A549 treated with ZK216348 at 1 μM for 4 hours (cell line): ENCODE data around the gene SOX13. TPM values are rescaled to one million over a fixed set of nuclear protein-coding genes. Genes with fewer than 3 reads are reported as not detected.

Experiments used
- total RNA-seq: library from RNA; stranded (reverse); fragments of 200-300 nt; extraction: Qiagen RNA extraction; gene quantifications from 5 replicates; pipeline ENCODE4 v1.2.3, GENCODE V29; 2022; ENCODE audit warnings: low read depth

The SOX13 gene
- 11.4 to 24.2 TPM (median 19.0 TPM) in 5 replicates for total RNA-seq

DNA sequence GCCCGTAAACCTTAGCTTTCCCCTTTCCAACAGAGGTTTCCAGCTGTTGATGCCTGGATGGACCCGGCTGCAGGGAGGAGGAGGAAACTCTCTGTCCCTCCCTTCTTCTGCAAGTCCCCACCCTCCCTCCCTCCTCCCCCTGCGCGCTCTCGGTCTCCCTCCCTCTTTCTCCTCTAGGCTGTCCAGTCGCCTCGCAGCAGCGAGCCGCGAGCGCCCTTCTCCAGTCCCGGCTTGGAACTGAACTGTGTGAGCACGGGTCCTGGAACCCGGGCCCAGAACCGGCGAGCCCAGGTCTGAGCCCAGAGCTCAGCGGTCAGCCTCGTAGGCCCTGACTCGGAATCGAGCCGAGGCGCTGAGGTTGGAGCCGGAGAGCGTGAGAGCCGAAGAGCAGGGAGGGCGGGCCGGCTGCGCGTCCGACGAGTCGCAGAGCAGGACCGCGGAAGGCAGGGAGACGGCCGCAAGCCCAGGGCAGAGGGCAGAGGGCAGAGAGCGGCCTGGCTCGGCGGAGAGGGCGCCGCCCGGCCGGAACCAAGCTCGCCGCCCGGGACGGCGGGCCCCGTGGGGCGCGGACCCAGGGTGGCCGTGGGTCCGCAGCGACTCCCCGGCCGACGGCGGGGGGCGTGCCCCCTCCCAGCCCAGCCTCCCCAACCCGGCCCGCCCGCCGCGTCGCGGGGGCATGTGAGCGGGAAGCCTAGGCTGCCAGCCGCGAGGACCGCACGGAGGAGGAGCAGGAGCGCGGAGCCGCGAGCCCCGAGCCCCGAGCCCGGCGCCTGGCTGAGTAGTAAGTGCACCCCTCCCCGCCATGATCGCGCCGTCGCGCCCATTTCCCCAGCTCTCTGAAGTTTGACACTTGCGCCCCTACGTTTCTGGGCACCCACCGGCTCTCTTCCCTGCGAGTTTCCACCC lies at the start of gene SOX13:
Gene SOX13, plus strand, starts transcription at position 185 of the 906 bp plus-strand sequence. CDS start 39,801 bp downstream, outside the sequence.

DNA sequence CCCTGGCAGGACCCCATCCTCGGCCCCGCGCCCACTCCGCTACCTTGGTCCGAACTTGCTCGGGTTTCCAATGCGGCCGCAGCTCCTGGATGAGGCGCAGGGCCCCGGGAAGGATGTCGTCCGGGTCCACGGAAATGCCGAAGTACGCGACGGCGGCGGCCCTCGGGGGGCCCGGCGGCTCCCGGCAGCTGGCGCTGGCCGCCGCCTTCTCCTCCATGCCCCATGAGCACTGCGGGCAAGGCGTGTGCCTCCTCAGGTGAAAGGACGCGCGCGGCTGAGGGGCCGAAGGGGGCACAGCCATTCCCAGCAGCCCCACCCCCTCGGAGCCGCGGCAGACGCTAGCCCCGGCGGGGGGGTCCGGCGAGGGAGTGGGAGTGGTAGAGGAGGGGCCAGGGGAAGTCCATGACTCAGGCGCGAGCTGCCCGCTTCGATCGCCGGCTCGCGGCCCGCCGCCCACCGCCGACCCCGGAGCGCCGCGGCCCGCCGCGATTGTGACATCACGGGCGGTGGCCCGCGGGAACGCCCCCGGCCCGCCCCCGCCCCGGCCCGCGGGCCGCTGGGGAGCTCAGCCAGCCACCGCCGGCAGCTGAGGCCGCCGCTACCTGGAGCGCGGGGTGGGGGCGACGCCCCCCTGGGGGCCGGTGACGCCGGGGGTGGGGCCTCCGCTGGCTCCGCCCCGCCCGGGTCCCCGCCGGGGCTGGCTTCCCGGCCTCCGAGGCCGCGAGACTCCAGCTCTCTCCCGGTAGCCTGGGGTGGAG lies 78.8 kb downstream of the SOX13 start, which contains the start of gene ETNK2:
Gene ETNK2, minus strand, starts transcription at position 493 of the 758 bp plus-strand sequence. Its CDS starts 192 bp downstream, at position 301.

DNA sequence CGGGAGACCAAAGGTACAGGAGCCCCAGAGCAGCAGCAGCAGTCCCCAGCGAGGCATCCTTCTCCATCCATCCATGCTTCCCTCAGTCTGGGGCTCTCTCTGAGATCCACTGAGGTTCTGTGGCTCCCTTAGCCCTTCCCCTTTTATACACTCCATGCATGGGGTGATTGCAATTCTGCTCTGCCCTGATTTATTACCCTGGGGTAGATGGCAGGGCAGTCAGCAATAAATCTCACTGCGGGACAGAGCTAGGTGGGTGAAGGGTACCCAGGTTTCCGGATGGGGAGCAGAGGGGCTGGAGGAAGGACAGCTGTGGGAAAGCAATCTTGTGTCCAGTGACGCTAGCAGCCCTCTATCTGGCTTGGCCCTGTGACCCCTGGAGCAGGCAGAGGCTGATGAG lies 93.3 kb downstream of the SOX13 start, which contains the start of gene REN:
Gene REN, minus strand, starts transcription at position 119 of the 400 bp plus-strand sequence. Its CDS starts 44 bp downstream, at position 75.

Other genes with a start within 250 kb of the SOX13 start
- 160 to 269 TPM (median 230 TPM) in 5 replicates for gene SNRPE, start 211.5 kb upstream of the SOX13 start, total RNA-seq
- gene ETNK2, start 78.9 kb downstream of the SOX13 start, total RNA-seq: 4.6 to 8.1 TPM (median 6.6 TPM) in 5 replicates
- not detected in 5 replicates for gene REN, start 93.2 kb downstream of the SOX13 start, total RNA-seq
- 0.48 to 0.56 TPM in 2 of 5 replicates, not detected in the others for gene KISS1, start 123.4 kb downstream of the SOX13 start, total RNA-seq
- 4.0 to 6.3 TPM (median 4.8 TPM) in 5 replicates for gene GOLT1A, start 140.9 kb downstream of the SOX13 start, total RNA-seq